Aorta (tissue), 5 donors: ENCODE data around the gene CBLIF. TPM values are rescaled to one million over a fixed set of nuclear protein-coding genes. Genes with fewer than 3 reads are reported as not detected.

Source experiments
- ATAC-seq: fragments of 200-7000 bp; cut with Tn5 transposase; one replicate; pipeline ENCODE4 v1.9.1; 2022; ENCODE audit warnings: moderate library complexity; ENCODE audit not compliant: low FRiP score
- DNase-seq, 2 donors: peaks; one replicate each; pipeline ENCODE4 v3.0.0-alpha.2; 2020
- H3K27ac ChIP-seq, 2 donors: one replicate each; pipeline ENCODE4 v1.5.1; 2013; ENCODE audit warnings: low read length in 2 of 2, mild to moderate bottlenecking in 2 of 2, moderate library complexity in 2 of 2, control low read depth in 1 of 2, inconsistent platforms in 1 of 2, low read depth in 1 of 2
- H3K27me3 ChIP-seq, 2 donors: one replicate each; pipeline ENCODE4 v1.6.1; 2013; ENCODE audit warnings: control low read depth in 1 of 2, low read length in 1 of 2, mild to moderate bottlenecking in 1 of 2, moderate library complexity in 1 of 2; ENCODE audit not compliant: insufficient read depth in 2 of 2, control insufficient read depth in 1 of 2
- H3K36me3 ChIP-seq, 2 donors: one replicate each; pipeline ENCODE4 v1.6.1; 2013; ENCODE audit warnings: control low read depth in 1 of 2, low read length in 1 of 2, mild to moderate bottlenecking in 1 of 2; ENCODE audit not compliant: insufficient read depth in 2 of 2, control insufficient read depth in 1 of 2
- H3K4me1 ChIP-seq, 2 donors: one replicate each; pipeline ENCODE4 v1.6.1; 2013; ENCODE audit warnings: low read length in 2 of 2, control low read depth in 1 of 2, mild to moderate bottlenecking in 1 of 2, moderate library complexity in 1 of 2; ENCODE audit not compliant: insufficient read depth in 2 of 2, control insufficient read depth in 1 of 2
- H3K4me3 ChIP-seq, 2 donors: one replicate each; pipeline ENCODE4 v1.5.1; 2013; ENCODE audit warnings: low read length in 2 of 2, control low read depth in 1 of 2, mild to moderate bottlenecking in 1 of 2
- H3K9me3 ChIP-seq: one replicate; pipeline ENCODE4 v1.6.1; 2013; ENCODE audit warnings: mild to moderate bottlenecking, low read length; ENCODE audit not compliant: control insufficient read depth
- WGBS, 2 donors: extraction: QIAGEN DNeasy Blood & Tissue Kit; methylation state at CpG; one replicate each; pipeline ENCODE4 v1.1.7; 2013; 5-methylcytosine and 5-hydroxymethylcytosine counted together
- intact Hi-C, 2 donors: fragments of 100-400 bp; cut with DNase I; formaldehyde crosslinking; loops; one replicate each; pipeline versions ENCODE4 v1.14.2 to v1.15.0; 2022
- polyA plus RNA-seq, 2 donors: library from polyadenylated mRNA; stranded (reverse); fragments of 200-250 nt; gene quantifications; one replicate each; pipeline ENCODE4 v1.2.3, GENCODE V29; 2013
- total RNA-seq, 2 donors: library from RNA; stranded (reverse); fragmentation: NEBNext Ultra II Directional; extraction: Animal tissue kit (Norgen Biotek cat#: 25700); gene quantifications; one replicate each; pipeline ENCODE4 v1.2.1, GENCODE V29; 2021
- donor health status: healthy with polysubstance abuse.
- donor health status: Bipolar disorder and iron deficiency.
- donor health status: DM: no; HTN: no; CAD: no.
- donor health status: DM: no; HTN: no; CAD: no.
- donor health status: DM: yes; HTN: yes; CAD: no.

Gene CBLIF
- total and polyA plus RNA-seq, 4 donors = 0.05 TPM; not detected in 3

DNA sequence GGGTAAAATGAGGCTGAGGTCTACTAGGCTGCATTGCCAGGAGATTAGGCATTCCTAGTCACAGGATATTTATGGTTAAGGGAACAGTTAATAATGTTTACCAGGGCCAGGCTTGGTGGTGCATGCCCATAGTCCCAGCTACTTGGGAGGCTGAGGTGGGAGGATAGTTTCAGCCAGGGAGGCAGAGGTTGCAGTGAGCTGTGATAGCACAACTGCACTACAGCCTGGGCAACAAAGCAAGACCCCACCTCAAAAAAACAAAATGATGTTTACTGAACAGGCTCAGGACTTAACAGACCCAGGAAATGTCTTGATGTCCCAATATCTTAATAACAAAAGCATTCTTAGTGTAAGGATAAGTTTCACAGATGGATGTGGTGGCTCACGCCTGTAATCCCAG, 31.9 kb downstream of the CBLIF start:
- Histone ChIP-seq H3K4me3 (no peak overlapping the region), H3K27me3 (no peaks in the 10 kb centered on the region), H3K36me3 (no peaks in the 10 kb centered on the region), H3K9me3 (no peaks in the 10 kb centered on the region), H3K27ac (no peak overlapping the region), H3K4me1 (no peaks in the 10 kb centered on the region)
- ATAC-seq (no peak), DNase-seq (no peak)
- intact Hi-C loops = no loop called here
- WGBS, 2 donors = 90 to 100% methylated on average over 1 of the region's 1 CpG

DNA sequence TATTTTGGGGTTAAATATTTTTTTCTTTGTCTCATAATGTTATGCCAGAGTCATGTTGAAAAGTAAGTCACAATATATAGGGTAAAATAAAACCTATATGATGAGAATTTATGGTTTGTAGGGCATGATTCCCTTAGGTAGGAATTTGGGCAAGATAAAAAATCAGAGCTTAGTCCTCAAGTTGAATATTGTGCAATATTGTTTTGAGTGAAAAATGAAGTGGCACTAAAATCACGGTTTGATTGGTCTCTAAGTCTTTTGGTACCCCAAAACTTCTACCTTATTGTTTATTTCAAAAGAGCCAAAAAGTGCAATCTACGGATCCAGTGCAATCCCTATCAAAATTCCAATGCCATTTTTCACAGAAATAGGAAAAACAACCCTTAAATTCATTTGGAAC, 33.1 kb downstream of the CBLIF start:
- intact Hi-C loops = no loop called here
- H3K36me3 ChIP-seq = no peaks in the 10 kb centered on the region
- H3K4me3 ChIP-seq = no peak overlapping the region
- WGBS, 2 donors = 79 to 81% methylated on average over 2 of the region's 2 CpGs
- ATAC-seq = no peak
- H3K9me3 ChIP-seq = no peaks in the 10 kb centered on the region
- H3K27me3 ChIP-seq = no peaks in the 10 kb centered on the region
- no peaks in the 10 kb centered on the region for H3K4me1 ChIP-seq
- no peak overlapping the region for H3K27ac ChIP-seq
- no peak for DNase-seq

DNA sequence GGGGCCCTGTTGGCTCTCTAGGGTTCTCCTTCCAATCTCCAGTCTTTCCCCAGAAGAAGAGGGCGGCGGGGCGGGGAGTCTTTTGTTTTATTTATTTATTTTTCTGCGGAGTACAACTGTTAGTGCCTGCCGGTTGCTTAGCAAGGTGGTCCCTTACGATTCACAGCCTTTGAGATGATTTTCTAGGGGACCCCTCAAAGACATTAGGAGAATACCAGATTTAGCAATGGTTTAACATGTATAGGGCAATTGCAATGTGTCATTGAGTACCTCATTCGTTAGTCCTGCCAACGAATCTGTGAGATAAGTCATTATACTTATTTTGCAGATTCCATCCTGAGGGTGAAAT, 34.4 kb downstream of the CBLIF start:
- Histone ChIP-seq H3K4me1 (no peaks in the 10 kb centered on the region), H3K9me3 (no peaks in the 10 kb centered on the region), H3K27me3 (no peaks in the 10 kb centered on the region), H3K27ac (peak overlapping the region in 1 of 2 donors; percentile 12), H3K36me3 (peaks cover 0 to 3% of the 10 kb centered on the region in 2 donors), H3K4me3 (peak overlapping the region; percentile 70 to 96)
- intact Hi-C loops = loop anchor here in 1 of 2 donors (2.0 kb wide), 1 partner anchor 56 kb away; the partner anchor contains the start of gene STX3
- no peak for DNase-seq
- ATAC-seq = no peak
- 9 to 10% methylated on average over 8 of the region's 8 CpGs for whole genome bisulfite sequencing, 2 donors

DNA sequence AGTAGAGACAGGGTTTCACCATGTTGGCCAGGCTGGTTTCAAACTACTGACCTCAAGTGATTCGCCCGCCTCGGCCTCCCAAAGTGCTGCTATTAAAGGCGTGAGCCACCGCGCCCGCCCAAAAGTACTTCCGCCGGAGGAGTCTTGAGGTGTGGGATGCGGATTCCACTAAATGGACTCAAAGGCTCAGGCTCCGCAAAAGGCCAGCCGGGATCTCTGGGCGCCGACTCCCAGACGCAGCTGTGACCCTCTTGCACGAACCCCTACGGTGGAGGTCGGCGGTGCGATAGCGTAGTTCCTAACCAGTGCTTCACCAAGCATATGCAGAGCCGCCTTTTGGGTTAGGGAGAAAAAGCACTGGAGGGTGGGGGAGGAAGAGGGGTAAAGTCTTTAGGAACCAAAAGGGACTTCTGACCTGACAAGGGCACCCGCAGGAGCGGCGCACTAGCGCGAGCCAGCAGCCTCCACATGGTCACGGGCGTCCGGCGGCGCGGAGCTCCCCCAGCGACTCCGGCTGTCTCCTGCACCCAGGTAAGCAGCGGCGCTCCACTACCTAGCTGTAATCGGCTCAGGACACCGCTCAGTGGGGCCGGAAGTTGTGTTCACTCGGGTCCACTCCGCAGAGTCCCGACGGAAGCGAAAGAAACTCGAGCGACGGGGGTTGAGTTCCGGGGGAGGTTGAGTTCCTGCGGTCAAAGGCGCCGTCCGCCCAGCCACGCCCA, 34.9 kb downstream of the CBLIF start, which contains the start of gene MRPL16:
TSS of gene MRPL16 (minus strand) at position 590 of the 722 bp plus-strand sequence. CDS start at position 470, 120 bp downstream.
- ATAC-seq (peak; percentile 97), DNase-seq (peak; percentile 91 to 94)
- H3K4me1 ChIP-seq = no peaks in the 10 kb centered on the region
- peak within 1 kb of the TSS in 1 of 2 donors; percentile 77 for H3K27ac ChIP-seq
- intact Hi-C loops = loop anchor here in 1 of 2 donors (2.0 kb wide), 1 partner anchor 56 kb away; the partner anchor contains the start of gene STX3
- peaks cover 0 to 3% of the 10 kb centered on the region in 2 donors for H3K36me3 ChIP-seq
- no peaks in the 10 kb centered on the region for H3K9me3 ChIP-seq
- WGBS, 2 donors = 0% methylated on average over 46 to 54 of the region's 54 CpGs
- H3K4me3 ChIP-seq = peak within 1 kb of the TSS; percentile 70 to 96
- H3K27me3 ChIP-seq = no peaks in the 10 kb centered on the region

DNA sequence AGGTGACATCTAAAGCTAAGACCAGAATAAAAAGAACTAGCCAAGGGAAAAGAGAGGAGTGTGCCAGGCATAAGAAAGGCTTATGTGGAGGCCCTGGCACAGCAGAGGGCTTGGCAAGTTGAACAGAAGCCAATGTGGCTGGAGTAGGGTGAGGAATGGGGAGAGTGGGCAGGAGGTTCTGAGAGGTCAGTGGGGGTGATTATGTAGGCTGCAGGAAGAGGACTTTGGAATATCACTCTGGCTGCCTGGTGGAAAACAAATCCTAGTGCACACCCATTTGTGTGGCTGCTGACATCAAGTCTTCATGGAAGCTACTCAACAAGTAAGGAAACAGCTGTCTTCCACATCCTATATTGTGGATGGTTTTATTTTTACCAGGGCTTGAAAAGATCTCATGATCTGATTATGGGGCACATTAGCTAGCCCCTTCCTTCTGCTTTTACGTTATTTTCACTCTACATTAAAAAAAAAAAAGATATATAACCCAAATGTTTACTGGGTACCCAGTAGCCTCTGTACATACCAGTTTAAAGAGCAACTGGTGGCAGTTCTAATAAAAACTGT, 38.2 kb downstream of the CBLIF start:
- H3K9me3 ChIP-seq = no peaks in the 10 kb centered on the region
- WGBS, 2 donors = 66 to 69% methylated on average over 1 of the region's 1 CpG
- H3K36me3 ChIP-seq = peaks cover 0 to 4% of the 10 kb centered on the region in 2 donors
- no peaks in the 10 kb centered on the region for H3K4me1 ChIP-seq
- H3K4me3 ChIP-seq = no peak overlapping the region
- H3K27me3 ChIP-seq = no peaks in the 10 kb centered on the region
- intact Hi-C loops = loop anchor here (10.0 kb wide), 2 partner anchors 142 to 272 kb away; partner anchors contain the start of gene PATL1 (in 1 of the 2)
- DNase-seq (no peak), ATAC-seq (no peak)
- H3K27ac ChIP-seq = no peak overlapping the region

DNA sequence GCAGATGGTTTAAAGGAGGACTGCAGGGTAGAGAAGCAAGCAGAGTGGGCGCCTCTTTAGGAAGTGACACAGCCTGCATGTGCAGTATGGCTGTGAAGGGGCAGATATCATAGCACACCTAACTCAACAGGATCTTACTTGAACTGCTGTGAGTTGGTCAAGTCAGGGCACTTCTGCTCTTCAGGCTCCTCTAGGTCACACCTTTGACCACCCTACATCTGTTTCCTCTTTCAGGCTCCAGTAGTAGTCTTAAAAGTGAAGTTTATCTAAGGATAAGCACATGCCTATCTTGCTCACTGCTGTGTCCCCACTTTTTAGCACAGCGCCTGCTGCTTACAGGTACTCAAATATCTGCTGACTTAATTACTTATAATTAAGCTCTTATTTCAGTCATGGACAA, 41.2 kb downstream of the CBLIF start:
- H3K9me3 ChIP-seq = no peaks in the 10 kb centered on the region
- no peaks in the 10 kb centered on the region for H3K27me3 ChIP-seq
- no peaks in the 10 kb centered on the region for H3K4me1 ChIP-seq
- intact Hi-C loops = loop anchor here (10.0 kb wide), 2 partner anchors 139 to 269 kb away; partner anchors contain the start of gene PATL1 (in 1 of the 2)
- H3K36me3 ChIP-seq = peaks cover 3 to 4% of the 10 kb centered on the region in 2 donors
- no peak overlapping the region for H3K27ac ChIP-seq
- DNase-seq (no peak), ATAC-seq (no peak)
- 94 to 96% methylated on average over 2 of the region's 2 CpGs for WGBS, 2 donors
- H3K4me3 ChIP-seq = no peak overlapping the region

DNA sequence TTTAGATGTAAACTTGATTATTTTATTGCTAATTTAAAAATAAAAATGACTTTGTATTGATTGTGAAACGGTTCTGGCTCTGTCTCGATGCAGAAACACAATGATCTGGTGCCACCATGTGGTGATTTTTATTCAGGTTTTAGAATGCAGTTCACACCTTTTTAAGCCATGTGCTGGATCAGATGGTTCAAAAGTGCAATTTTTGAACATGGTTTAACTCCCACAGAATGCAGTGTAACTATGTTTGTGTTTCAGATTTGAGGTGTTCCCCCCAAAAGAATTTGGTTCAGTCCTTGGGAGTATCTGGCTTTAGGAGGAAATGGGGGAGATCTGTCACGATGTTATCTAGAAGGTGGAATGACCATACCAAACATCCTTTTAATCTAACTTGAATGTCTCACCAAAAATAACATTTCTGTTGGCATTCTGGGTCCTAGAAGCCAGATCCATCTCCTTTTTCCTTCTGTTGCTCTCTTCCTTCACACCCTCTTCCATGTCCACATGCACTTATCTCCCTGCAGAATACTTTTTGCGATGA, 42.6 kb downstream of the CBLIF start:
- no peak for DNase-seq
- Histone ChIP-seq H3K27ac (no peak overlapping the region), H3K4me3 (no peak overlapping the region), H3K36me3 (peaks cover 3 to 4% of the 10 kb centered on the region in 2 donors), H3K27me3 (no peaks in the 10 kb centered on the region), H3K9me3 (no peaks in the 10 kb centered on the region), H3K4me1 (no peaks in the 10 kb centered on the region)
- intact Hi-C loops = loop anchor here (1.0 to 10.0 kb wide), 4 partner anchors 48 to 268 kb away; partner anchors contain the start of genes PATL1 (in 1 of the 2) and STX3 (in 1 of the 2)
- ATAC-seq = peak; percentile 88
- WGBS, 2 donors = 48 to 49% methylated on average over 4 of the region's 4 CpGs

DNA sequence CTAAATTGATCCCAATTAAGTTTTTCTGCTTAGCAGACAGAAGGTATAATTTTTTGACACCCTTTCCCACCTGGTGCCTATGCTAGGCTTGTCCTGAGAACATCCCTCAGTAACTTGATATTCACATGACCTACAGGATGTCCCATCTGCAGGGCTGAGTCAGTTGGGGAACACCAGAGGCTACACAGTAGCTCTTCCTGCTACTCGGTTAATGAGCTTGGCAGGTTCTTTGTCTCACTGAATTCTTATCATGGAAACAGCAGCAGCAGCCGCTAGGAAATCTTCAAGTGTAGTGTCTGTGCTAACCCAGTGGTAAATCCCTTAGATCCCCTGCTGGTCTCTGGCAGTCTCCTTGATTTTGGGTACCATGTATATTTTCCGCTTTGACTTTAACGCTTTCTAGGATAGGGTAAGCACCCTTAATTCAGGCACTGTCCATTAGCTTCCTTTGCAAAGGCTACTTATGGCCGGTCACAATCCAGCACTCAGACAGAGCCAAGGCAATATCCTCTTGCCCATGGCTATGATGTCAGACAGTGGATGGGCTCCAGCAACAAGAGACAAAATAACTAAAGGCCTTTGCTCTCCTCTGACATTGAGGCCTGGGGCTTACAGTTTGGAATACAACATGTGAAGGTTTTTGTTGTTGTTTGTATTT, 43.2 kb downstream of the CBLIF start:
- peaks cover 4 to 8% of the 10 kb centered on the region in 2 donors for H3K36me3 ChIP-seq
- no peaks in the 10 kb centered on the region for H3K4me1 ChIP-seq
- ATAC-seq = peak; percentile 88
- H3K27ac ChIP-seq = peak overlapping the region in 1 of 2 donors; percentile 17
- no peaks in the 10 kb centered on the region for H3K27me3 ChIP-seq
- intact Hi-C loops = loop anchor here (1.0 to 10.0 kb wide), 4 partner anchors 47 to 267 kb away; partner anchors contain the start of genes PATL1 (in 1 of the 2) and STX3 (in 1 of the 2)
- no peak overlapping the region for H3K4me3 ChIP-seq
- DNase-seq = peak in 1 of 2 donors; percentile 56
- no peaks in the 10 kb centered on the region for H3K9me3 ChIP-seq
- 51% methylated on average over 5 of the region's 5 CpGs for WGBS, 2 donors
